GM21576 (cell line): ENCODE measurements around the gene RNASET2.
"Not testable (repeated sequence)": the region's sequence is repeated elsewhere in the genome, so short reads cannot be mapped to it uniquely, and the experiment has no call there.

Source experiments
- ATAC-seq: cut with Tn5 transposase; IDR thresholded peaks from one replicate; pipeline ENCODE4 v1.9.1; 2021; ENCODE audit warnings: mild to moderate bottlenecking, moderate library complexity; ENCODE audit not compliant: unreplicated experiment

Gene RNASET2

GRCh38 chr6:166949528-166950442 lies 6.6 kb downstream of the RNASET2 start:
- no peak for ATAC-seq

GRCh38 chr6:166948724-166949123 lies 7.6 kb downstream of the RNASET2 start:
- not testable (repeated sequence) for ATAC-seq

GRCh38 chr6:166947251-166947650 lies 9.1 kb downstream of the RNASET2 start:
- ATAC-seq: no peak

- no peak for ATAC-seq
These were observed 10.2 kb downstream of the RNASET2 start for GRCh38 chr6:166946125-166946524.

- ATAC-seq: no peak
These were observed 11.6 kb downstream of the RNASET2 start for GRCh38 chr6:166944666-166945256.

GRCh38 chr6:166942393-166943168 lies 13.8 kb downstream of the RNASET2 start:
- ATAC-seq: no peak

GRCh38 chr6:166940643-166941068 lies 15.7 kb downstream of the RNASET2 start:
- no peak for ATAC-seq

- ATAC-seq: no peak
These were observed 16.5 kb downstream of the RNASET2 start for GRCh38 chr6:166939894-166940293.

GRCh38 chr6:166939345-166939744 lies 17.0 kb downstream of the RNASET2 start:
- ATAC-seq: no peak

GRCh38 chr6:166938704-166939103 lies 17.6 kb downstream of the RNASET2 start:
- ATAC-seq: no peak

- no peak for ATAC-seq
These were observed 18.2 kb downstream of the RNASET2 start for GRCh38 chr6:166938150-166938549.

- no peak for ATAC-seq
These were observed 18.6 kb downstream of the RNASET2 start for GRCh38 chr6:166937746-166938145.

- peak; percentile 43 for ATAC-seq
These were observed 20.1 kb downstream of the RNASET2 start for GRCh38 chr6:166936079-166936787.

- no peak for ATAC-seq
These were observed 21.0 kb downstream of the RNASET2 start for GRCh38 chr6:166935353-166935752.

- no peak for ATAC-seq
These were observed 22.2 kb downstream of the RNASET2 start for GRCh38 chr6:166934174-166934573.

- ATAC-seq: no peak
These were observed 23.0 kb downstream of the RNASET2 start for GRCh38 chr6:166933396-166933795.

- ATAC-seq: no peak
These were observed 23.7 kb downstream of the RNASET2 start for GRCh38 chr6:166932616-166933015.

GRCh38 chr6:166932116-166932515 lies 24.2 kb downstream of the RNASET2 start:
- ATAC-seq: no peak

- no peak for ATAC-seq
These were observed 24.9 kb downstream of the RNASET2 start for GRCh38 chr6:166931426-166931970.

GRCh38 chr6:166930354-166930891 lies 25.9 kb downstream of the RNASET2 start:
- ATAC-seq: no peak
